ENCODE results near the gene ZNF385A.
"Not testable (repeated sequence)": the region's sequence is repeated elsewhere in the genome, so short reads cannot be mapped to it uniquely, and the experiment has no call there.

The ZNF385A gene

DNA sequence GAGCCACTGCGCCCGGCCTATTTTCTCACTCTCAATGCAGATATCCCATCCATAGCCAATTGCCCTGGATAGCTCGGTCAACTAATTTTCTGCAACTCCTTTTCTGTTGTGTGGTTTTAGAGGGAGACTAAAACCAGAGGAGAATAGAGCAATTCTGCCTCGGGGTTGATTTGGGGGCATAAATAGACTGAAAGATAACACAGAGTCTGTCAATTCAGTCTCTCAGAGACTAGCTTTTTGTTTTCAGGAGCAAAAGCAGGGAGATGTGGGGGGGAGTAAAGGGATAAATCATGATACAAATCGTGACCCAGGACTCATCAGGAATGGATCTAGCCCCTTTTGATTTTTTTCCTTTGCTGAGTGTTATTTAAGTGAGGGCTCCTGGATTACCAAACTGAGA is 53.1 kb downstream of the ZNF385A start:
- DNase-seq (ENCODE audit: low read depth, low spot score) = no peak
- no peak overlapping the region for H3K4me3 ChIP-seq (ENCODE audit: low read depth, low read length)
- in situ Hi-C loops (cut with HindIII; ENCODE audit: low sequenced_read_pairs) = no loop called here
- TF ChIP-seq, protein P1, sequence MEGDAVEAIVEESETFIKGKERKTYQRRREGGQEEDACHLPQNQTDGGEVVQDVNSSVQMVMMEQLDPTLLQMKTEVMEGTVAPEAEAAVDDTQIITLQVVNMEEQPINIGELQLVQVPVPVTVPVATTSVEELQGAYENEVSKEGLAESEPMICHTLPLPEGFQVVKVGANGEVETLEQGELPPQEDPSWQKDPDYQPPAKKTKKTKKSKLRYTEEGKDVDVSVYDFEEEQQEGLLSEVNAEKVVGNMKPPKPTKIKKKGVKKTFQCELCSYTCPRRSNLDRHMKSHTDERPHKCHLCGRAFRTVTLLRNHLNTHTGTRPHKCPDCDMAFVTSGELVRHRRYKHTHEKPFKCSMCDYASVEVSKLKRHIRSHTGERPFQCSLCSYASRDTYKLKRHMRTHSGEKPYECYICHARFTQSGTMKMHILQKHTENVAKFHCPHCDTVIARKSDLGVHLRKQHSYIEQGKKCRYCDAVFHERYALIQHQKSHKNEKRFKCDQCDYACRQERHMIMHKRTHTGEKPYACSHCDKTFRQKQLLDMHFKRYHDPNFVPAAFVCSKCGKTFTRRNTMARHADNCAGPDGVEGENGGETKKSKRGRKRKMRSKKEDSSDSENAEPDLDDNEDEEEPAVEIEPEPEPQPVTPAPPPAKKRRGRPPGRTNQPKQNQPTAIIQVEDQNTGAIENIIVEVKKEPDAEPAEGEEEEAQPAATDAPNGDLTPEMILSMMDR (IDR thresholded peaks at IDR 0.05; ENCODE audit: low read depth, low read length) = no peak

DNA sequence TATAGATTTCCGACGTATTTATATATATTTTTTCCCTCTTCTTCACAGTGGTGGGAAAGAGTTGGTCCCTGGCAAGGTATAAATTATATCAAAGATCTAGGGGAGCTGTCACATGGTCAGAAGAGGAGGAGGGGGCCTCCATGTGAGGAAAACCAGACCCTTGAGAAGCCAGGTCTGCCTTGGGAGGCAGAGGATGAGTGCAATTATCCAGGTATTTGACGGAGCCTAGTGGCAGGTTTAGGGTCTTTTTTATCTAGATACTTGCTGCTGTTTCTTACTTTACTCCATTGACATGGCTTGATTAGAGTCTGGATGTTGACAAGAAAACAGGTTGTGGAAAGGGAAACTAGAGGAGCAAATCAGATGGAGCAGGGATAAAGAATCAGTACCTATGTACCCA is 54.1 kb downstream of the ZNF385A start:
- in situ Hi-C loops (cut with HindIII; ENCODE audit: low sequenced_read_pairs) = no loop called here
- no peak overlapping the region for H3K4me3 ChIP-seq (ENCODE audit: low read depth, low read length)
- TF ChIP-seq, protein P1 (IDR thresholded peaks at IDR 0.05; ENCODE audit: low read depth, low read length) = no peak
- DNase-seq (ENCODE audit: low read depth, low spot score) = no peak

DNA sequence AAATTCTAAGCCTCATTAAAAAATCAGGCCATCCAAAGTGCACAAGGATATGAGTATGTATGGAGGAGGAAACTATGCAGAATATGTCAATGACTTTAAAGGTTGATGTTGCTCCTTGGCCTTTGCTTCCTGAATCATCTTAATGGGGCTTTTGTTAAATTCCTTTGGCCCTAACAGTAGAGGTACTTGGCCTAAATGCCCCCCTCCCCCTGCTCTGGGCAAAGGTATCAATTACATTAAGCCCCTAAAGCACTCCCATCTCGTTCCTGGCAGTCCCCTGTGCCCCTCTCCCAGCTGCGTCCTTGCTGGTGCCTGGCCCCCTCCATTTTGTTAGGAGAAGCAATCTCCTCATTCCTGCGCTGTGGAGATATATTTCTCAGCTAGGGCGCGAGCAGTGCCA is 54.8 kb downstream of the ZNF385A start:
- DNase-seq (ENCODE audit: low read depth, low spot score) = no peak
- no peak overlapping the region for H3K4me3 ChIP-seq (ENCODE audit: low read depth, low read length)
- TF ChIP-seq, protein P1 (IDR thresholded peaks at IDR 0.05; ENCODE audit: low read depth, low read length) = no peak
- in situ Hi-C loops (cut with HindIII; ENCODE audit: low sequenced_read_pairs) = no loop called here

DNA sequence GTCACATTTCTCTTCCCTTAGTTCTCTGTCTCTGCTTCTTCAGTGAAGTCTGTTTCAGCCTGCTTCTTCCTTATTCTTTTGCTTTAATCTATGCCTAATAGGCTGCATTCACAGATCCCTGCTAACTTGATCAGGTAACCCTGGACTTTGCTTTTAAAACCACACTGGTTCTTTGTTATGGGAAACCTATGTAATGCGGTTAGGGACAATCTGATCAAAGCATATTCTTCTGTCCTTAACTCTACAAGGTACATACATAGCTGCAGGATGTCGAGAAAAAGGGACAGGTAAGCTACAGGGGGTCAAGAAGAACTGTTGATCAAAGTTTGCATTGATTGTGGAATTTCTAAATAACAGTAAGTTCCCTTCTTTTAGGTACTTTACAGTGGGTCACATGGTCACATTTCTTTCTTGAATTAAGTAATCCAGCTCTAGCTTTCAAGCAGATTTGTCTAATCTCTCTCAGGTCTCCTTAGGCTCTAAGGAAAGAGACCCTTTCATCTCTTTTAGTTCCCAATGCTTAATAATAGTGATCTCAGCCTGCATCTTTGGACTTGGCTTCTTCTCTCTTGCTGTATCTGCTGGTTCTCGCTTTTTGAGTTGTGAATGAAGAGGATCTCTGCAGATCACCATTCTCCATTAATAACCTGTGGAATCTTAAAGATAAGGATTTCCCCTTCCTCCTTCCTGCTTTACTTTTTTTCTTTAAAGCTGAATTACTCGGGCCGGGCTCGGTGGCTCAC is 55.8 kb downstream of the ZNF385A start:
- TF ChIP-seq, protein P1 (IDR thresholded peaks at IDR 0.05; ENCODE audit: low read depth, low read length) = no peak
- DNase-seq (ENCODE audit: low read depth, low spot score) = no peak
- in situ Hi-C loops (cut with HindIII; ENCODE audit: low sequenced_read_pairs) = no loop called here
- H3K4me3 ChIP-seq (ENCODE audit: low read depth, low read length) = no peak overlapping the region

DNA sequence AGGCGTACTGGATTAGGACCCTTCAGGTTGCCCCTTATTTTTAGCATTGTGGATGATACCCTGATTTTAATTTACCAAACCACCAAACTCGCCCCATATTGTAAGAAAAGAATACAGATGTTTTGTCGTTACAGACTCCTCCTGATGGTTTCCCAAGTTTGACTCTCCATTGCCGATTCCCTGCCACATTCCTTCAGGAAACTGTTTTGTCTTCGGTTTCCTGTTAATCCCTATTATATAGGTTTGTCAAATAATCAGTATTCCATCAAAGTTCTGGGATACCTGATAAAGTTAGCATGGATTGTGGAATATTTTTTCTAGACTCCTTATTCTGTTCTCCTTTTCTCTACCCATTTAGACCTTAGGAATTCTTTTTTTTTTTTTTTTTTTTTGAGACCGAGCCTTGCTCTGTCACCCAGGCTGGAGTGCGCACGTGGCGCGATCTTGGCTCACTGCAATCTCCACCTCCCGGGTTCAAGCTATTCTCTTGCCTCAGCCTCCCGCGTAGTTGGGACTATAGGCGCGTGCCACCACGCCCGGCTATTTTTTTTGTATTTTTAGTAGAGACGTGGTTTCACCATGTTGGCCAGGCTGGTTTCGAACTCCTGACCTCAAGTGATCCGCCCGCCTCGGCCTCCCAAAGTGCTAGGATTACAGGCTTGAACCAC is 59.0 kb downstream of the ZNF385A start:
- DNase-seq (ENCODE audit: low read depth, low spot score); in situ Hi-C loops (cut with HindIII; ENCODE audit: low sequenced_read_pairs): not testable (repeated sequence)
- peak overlapping the region; percentile 79 for H3K4me3 ChIP-seq (ENCODE audit: low read depth, low read length)

DNA sequence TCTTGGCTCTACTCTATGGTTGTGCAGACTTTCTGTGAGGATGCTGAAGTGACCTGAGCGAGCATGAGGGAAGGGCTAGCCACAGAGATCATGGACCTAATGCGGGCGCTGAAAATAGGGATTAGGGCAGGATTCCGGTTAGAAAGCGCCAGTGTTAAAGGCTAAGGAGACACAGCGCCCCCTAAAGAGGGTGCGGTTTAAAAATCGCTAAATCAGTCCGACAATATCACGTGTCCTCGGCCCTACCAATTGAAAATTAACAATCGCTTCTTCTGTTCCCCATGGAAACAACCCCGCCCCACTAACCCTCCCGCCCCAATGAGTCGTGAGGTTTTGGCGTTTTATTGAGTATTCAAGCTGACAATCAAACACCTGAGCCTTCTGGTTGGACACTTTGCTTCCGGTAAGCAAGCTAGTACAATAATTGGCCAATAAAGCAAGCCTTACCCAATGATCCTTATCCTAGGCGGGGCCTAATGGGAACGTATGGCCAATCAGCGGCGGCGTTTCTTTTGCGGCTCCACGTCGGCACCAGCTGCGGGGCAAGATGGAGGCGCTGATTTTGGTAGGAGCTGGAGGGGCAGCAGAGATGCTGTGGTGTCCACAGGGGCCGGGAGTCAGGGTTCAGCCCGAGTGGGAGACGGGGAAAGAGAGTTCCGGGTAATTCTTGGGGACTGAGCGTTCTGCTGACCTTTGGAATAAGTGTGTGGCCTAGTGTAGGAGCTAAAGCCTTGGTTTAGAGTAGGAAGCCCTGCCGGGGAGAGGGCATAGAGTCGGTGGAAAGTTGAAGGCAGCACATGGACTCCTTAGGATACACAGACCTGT is 59.7 kb downstream of the ZNF385A start, which contains the start of gene COPZ1:
Gene COPZ1, plus strand, starts transcription at position 515 of the 825 bp plus-strand sequence. Its CDS starts 33 bp downstream, at position 548.
- peak; percentile 100 for DNase-seq (ENCODE audit: low read depth, low spot score)
- in situ Hi-C loops (cut with HindIII; ENCODE audit: low sequenced_read_pairs) = no loop called here
- H3K4me3 ChIP-seq (ENCODE audit: low read depth, low read length) = peak within 1 kb of the TSS; percentile 79
- TF ChIP-seq, protein P1 (IDR thresholded peaks at IDR 0.05; ENCODE audit: low read depth, low read length) = peak; percentile 75
